Esophagus (tissue), 2 donors: ENCODE measurements around the gene CCDC197. TPM values are rescaled to one million over a fixed set of nuclear protein-coding genes. Genes with fewer than 3 reads are reported as not detected.

Source experiments
- H3K27ac ChIP-seq, 2 donors: one replicate each; pipeline ENCODE4 v1.5.1; 2013; ENCODE audit warnings: low read depth in 2 of 2, mild to moderate bottlenecking in 2 of 2, inconsistent platforms in 1 of 2, low read length in 1 of 2, moderate library complexity in 1 of 2
- H3K27me3 ChIP-seq, 2 donors: one replicate each; pipeline ENCODE4 v1.6.1; 2013; ENCODE audit warnings: low read length in 2 of 2, control low read depth in 1 of 2, mild to moderate bottlenecking in 1 of 2; ENCODE audit not compliant: insufficient read depth in 2 of 2, control insufficient read depth in 1 of 2
- H3K36me3 ChIP-seq, 2 donors: one replicate each; pipeline ENCODE4 v1.6.1; 2013; ENCODE audit warnings: low read length in 1 of 2; ENCODE audit not compliant: control insufficient read depth in 2 of 2, insufficient read depth in 2 of 2
- H3K4me1 ChIP-seq, 2 donors: one replicate each; pipeline ENCODE4 v1.6.1; 2013; ENCODE audit warnings: low read length in 1 of 2; ENCODE audit not compliant: control insufficient read depth in 2 of 2, insufficient read depth in 2 of 2
- H3K4me3 ChIP-seq, 2 donors: one replicate each; pipeline ENCODE4 v1.5.1; 2013; ENCODE audit warnings: low read length in 2 of 2, mild to moderate bottlenecking in 2 of 2, low read depth in 1 of 2, moderate library complexity in 1 of 2
- H3K9me3 ChIP-seq, 2 donors: one replicate each; pipeline ENCODE4 v1.6.1; 2013; ENCODE audit warnings: mild to moderate bottlenecking in 2 of 2, low read depth in 1 of 2, low read length in 1 of 2, moderate library complexity in 1 of 2; ENCODE audit not compliant: control insufficient read depth in 2 of 2, insufficient read depth in 1 of 2
- WGBS, 2 donors: extraction: QIAGEN DNeasy Blood & Tissue Kit; methylation state at CpG; one replicate each; pipeline ENCODE4 v1.1.7; 2013; 5-methylcytosine and 5-hydroxymethylcytosine counted together
- polyA plus RNA-seq, 2 donors: library from polyadenylated mRNA; stranded (reverse); fragments of 200-250 nt; gene quantifications; one replicate each; pipeline ENCODE4 v1.2.3, GENCODE V29; 2013
- donor health status: healthy with polysubstance abuse.
- donor health status: Bipolar disorder and iron deficiency.

Gene CCDC197
- polyA plus RNA-seq, 2 donors: not detected

DNA sequence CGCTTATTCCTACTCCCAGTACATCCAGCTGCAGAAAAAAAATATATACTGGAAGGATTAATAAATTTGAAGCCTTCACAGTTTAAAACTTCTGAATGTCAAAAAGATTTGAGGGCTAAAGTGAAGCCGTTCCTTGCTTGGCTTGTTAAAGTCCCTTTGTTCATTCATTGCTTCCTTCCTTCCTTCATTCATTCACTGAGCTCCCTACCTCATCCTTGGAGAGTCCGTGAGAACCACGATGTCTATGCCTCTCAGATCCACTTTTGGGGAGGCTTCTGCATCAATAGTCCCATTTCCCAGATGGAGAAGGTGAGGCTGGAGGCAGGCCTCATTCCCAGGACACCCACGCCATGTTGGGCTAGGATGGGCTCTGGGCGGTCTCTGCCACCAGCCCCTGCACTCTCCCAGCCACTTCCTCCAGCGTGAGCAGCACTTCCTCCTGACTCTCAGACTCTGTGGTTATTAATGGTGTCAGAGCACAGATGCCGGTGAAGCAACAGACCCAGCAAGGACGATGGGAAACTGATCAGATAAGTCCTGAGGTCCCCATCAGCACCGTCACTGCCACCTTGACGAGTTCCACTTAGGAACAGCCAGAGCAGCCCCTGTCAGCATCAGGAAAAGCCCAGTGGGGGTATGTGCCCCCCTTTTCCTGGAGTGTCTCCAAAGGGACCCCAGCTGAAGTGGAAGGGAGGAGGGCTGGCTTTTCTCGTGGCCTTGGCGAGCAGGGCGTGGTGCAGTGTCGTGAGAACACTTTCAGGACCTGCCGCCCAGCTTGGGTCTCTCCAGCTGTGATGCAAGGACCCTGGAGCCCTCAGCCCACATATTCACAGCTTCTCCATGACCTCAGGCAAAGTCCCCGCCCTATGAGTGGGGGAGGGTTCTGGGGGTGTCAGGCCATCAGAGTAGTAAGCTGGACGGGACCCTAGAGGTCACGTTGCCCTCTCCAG lies 41.9 kb upstream of the CCDC197 start:
- no peaks in the 10 kb centered on the region for H3K27me3 ChIP-seq
- H3K36me3 ChIP-seq: no peaks in the 10 kb centered on the region
- 58 to 64% methylated on average over 19 of the region's 19 CpGs for WGBS, 2 donors
- H3K9me3 ChIP-seq: no peaks in the 10 kb centered on the region
- peak overlapping the region; percentile 23 to 66 for H3K27ac ChIP-seq
- peak overlapping the region in 1 of 2 donors; percentile 18 for H3K4me3 ChIP-seq
- H3K4me1 ChIP-seq: peaks cover 9 to 24% of the 10 kb centered on the region in 2 donors

DNA sequence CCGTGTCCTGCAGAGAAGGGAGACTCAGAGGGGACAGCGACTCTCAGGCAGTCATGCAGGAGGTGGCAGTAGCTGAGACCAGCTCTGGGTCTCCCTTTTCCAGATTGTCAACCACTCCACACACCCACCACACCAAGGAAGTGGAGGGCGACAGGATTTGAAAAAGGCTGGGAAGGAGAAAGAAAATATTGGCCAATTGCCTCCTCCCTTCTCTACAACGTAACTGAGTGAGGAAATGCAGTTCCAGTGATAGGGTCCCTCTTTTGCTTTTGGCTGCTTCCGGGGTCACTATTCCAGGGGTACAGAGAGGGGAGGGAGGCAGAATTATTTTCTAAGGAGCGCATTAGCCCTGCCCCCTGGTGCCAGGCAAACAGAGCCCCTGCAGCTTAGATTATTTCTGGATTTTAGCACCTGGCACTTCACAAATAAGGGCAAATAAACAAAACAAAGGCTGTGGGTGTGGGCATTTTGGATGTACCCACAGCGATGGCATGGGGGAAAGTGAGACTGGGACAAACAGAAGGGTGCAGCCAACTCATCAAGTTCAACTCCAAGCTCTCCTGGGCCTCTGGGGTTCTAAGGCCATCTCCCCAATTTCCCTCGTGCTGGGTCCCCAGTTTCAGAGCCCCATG lies 41.1 kb upstream of the CCDC197 start:
- Histone ChIP-seq H3K9me3 (no peaks in the 10 kb centered on the region), H3K27ac (peak overlapping the region; percentile 39 to 66), H3K4me1 (peaks cover 9 to 25% of the 10 kb centered on the region in 2 donors), H3K27me3 (no peaks in the 10 kb centered on the region), H3K36me3 (no peaks in the 10 kb centered on the region), H3K4me3 (peak overlapping the region in 1 of 2 donors; percentile 18)
- 61 to 73% methylated on average over 8 of the region's 8 CpGs for WGBS, 2 donors

GRCh38 chr14:93956514-93957332 lies 40.4 kb upstream of the CCDC197 start:
- H3K9me3 ChIP-seq: no peaks in the 10 kb centered on the region
- no peak overlapping the region for H3K4me3 ChIP-seq
- WGBS, 2 donors: 64 to 70% methylated on average over 14 of the region's 14 CpGs
- peaks cover 9 to 25% of the 10 kb centered on the region in 2 donors for H3K4me1 ChIP-seq
- no peaks in the 10 kb centered on the region for H3K36me3 ChIP-seq
- H3K27me3 ChIP-seq: no peaks in the 10 kb centered on the region
- H3K27ac ChIP-seq: peak overlapping the region; percentile 39 to 40

- H3K36me3 ChIP-seq: no peaks in the 10 kb centered on the region
- no peaks in the 10 kb centered on the region for H3K27me3 ChIP-seq
- peak overlapping the region; percentile 40 to 42 for H3K27ac ChIP-seq
- no peaks in the 10 kb centered on the region for H3K9me3 ChIP-seq
- WGBS, 2 donors: 81 to 82% methylated on average over 7 of the region's 7 CpGs
- no peak overlapping the region for H3K4me3 ChIP-seq
- H3K4me1 ChIP-seq: peaks cover 9 to 25% of the 10 kb centered on the region in 2 donors
Observed at GRCh38 chr14:93957333-93957710, 39.8 kb upstream of the CCDC197 start.

DNA sequence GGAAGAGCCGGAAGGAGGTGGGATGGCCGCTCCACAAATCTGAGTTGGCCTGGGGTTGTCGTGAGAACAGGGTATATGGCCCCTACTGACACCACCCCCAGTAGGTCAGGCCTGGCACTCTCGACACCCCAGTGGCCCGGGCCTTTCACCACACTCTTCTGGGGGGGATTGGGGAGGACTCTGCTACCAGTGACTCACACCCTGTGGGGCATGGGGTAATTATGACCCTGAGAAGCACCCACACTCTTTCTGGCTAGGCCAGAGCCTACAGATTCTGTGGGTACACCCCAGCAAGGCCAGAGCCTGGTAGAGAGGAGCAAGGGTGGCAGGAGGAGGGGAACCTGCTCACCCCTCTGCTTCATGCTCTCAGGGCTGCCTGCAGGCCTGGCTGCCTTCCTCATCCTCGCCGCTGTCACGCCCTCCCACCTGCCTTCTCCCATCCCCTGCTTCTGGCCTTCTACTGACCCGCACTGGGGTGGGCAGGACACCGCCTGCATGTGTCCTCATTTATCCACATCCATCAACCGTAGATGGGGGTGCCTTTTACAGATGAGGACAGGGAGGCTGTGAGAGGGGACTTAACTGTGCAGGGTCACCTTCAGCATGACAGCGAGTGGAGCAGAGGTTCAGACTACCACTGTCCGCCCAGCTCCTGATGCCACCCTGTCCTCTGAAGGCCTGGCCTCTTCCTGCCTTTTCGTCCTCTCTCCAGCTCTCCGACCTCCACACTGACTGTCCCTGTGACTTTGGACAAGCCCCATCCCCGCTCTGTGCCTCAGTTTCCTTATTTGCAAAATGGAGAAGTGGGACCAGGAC lies 39.1 kb upstream of the CCDC197 start:
- 92 to 93% methylated on average over 16 of the region's 16 CpGs for WGBS, 2 donors
- no peaks in the 10 kb centered on the region for H3K9me3 ChIP-seq
- H3K4me1 ChIP-seq: peaks cover 9 to 25% of the 10 kb centered on the region in 2 donors
- no peak overlapping the region for H3K4me3 ChIP-seq
- H3K36me3 ChIP-seq: no peaks in the 10 kb centered on the region
- peak overlapping the region in 1 of 2 donors; percentile 42 for H3K27ac ChIP-seq
- no peaks in the 10 kb centered on the region for H3K27me3 ChIP-seq

DNA sequence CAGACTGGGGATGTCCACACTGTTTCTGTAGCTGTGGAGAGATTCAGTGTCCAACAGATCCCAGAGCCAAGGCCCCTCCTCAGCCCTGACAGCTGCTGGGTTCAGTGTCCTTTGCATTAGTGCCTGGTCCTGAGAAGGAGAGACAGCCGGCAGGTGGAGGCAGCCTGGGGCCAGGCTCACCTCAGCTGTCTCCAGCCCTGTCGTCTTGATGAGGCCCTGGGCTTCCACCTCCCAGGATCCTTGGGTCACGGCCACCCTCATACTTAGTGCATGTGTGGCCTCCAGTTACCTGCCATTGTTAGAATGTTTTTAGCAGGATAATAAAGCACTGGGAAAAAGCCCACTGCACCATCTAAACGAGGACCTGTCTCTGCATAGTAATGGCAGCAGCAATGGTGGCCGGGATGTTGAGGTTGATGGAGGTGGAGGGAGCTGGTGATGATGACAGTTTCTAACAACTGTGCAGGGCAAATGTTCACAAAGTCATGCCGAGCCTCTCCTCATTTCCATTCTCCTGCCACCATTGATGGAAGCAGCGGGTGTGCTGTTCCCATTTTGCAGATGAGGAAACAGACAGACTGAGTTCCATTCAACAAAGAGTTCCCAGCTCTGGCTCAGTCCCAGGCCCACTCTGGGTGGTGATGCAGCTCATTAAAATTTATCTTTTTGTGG lies 38.4 kb upstream of the CCDC197 start:
- H3K9me3 ChIP-seq: no peaks in the 10 kb centered on the region
- H3K36me3 ChIP-seq: no peaks in the 10 kb centered on the region
- H3K27ac ChIP-seq: peak overlapping the region; percentile 76 to 86
- H3K27me3 ChIP-seq: no peaks in the 10 kb centered on the region
- WGBS, 2 donors: 86 to 87% methylated on average over 7 of the region's 7 CpGs
- peaks cover 9 to 25% of the 10 kb centered on the region in 2 donors for H3K4me1 ChIP-seq
- H3K4me3 ChIP-seq: no peak overlapping the region

GRCh38 chr14:93959239-93960107 lies 37.6 kb upstream of the CCDC197 start:
- Histone ChIP-seq H3K36me3 (no peaks in the 10 kb centered on the region), H3K9me3 (peaks cover 0 to 2% of the 10 kb centered on the region in 2 donors), H3K4me3 (no peak overlapping the region), H3K4me1 (peaks cover 7 to 25% of the 10 kb centered on the region in 2 donors), H3K27ac (peak overlapping the region; percentile 76 to 86), H3K27me3 (no peaks in the 10 kb centered on the region)
- WGBS, 2 donors: 28 to 46% methylated on average over 23 of the region's 23 CpGs

GRCh38 chr14:93960108-93960475 lies 37.0 kb upstream of the CCDC197 start:
- no peaks in the 10 kb centered on the region for H3K27me3 ChIP-seq
- H3K36me3 ChIP-seq: no peaks in the 10 kb centered on the region
- H3K9me3 ChIP-seq: peaks cover 0 to 2% of the 10 kb centered on the region in 2 donors
- no peak overlapping the region for H3K4me3 ChIP-seq
- H3K27ac ChIP-seq: peak overlapping the region; percentile 76 to 86
- peaks cover 7 to 25% of the 10 kb centered on the region in 2 donors for H3K4me1 ChIP-seq
